ENCODE measurements around the gene GP9. TPM values are rescaled to one million over a fixed set of nuclear protein-coding genes. Genes with fewer than 3 reads are reported as not detected.

GP9 gene
- total RNA-seq, 2 experiments from 2014 or later = not detected

- intact Hi-C loops (cut with micrococcal nuclease; ENCODE audit: unreplicated experiment) = loop anchor here (2.0 kb wide), 2 partner anchors 56 to 222 kb away; partner anchors contain the start of gene COPG1
- Histone ChIP-seq H3K4me1 (ENCODE audit: insufficient read depth, low read length, poor library complexity, severe bottlenecking) (peaks cover 38% of the 10 kb centered on the region), H3K27ac (ENCODE audit: low read depth, low read length, poor library complexity, severe bottlenecking) (peak overlapping the region; percentile 44), H3K36me3 (ENCODE audit: insufficient read depth, low read length) (no peaks in the 10 kb centered on the region), H3K9me3 (ENCODE audit: low read length) (0 out of 2 replicates have a peak, but pooled peaks cover 7% of the 10 kb centered on the region), H3K9me2 (ENCODE audit: insufficient read depth, low read length) (no peaks in the 10 kb centered on the region), H3K79me2 (ENCODE audit: insufficient read depth, low read depth, low read length) (no peaks in the 10 kb centered on the region), H3K4me3 (ENCODE audit: low read depth, low read length, poor library complexity, severe bottlenecking) (peak overlapping the region; percentile 66), H2AFZ (ENCODE audit: low read length) (peak overlapping the region; percentile 97), H4K20me1 (ENCODE audit: insufficient read depth, low read length) (no peaks in the 10 kb centered on the region), H3K4me2 (ENCODE audit: low read length) (peak overlapping the region; percentile 85)
- BruUV-seq (replicated peaks) = no TSS peak
- TF ChIP-seq CTCF (conservative IDR thresholded peaks at IDR 0.05; ENCODE audit: low read length) = peak; percentile 89
- TF ChIP-seq EZH2phosphoT487 (IDR thresholded peaks at IDR 0.05; ENCODE audit: borderline replicate concordance, low read depth, low read length) = no peak
- ChIA-PET POLR2A (interaction anchor here (0.6 to 3.2 kb wide), 11 partner anchors 11 to 463 kb away, joined by 3 to 24 read pairs (median 4); partner anchors contain the start of gene COPG1), CTCF (ENCODE audit: unreplicated experiment) (interaction anchor here (2.7 kb wide), 1 partner anchor 10 kb away, joined by 19 read pairs; no protein-coding TSS in a partner anchor)
- DNase-seq (ENCODE audit: low spot score) = peak; percentile 98
Observed at GRCh38 chr3:129026728-129027543, 33.6 kb upstream of the GP9 start.

GRCh38 chr3:129027544-129027880, 33.1 kb upstream of the GP9 start:
- H3K9me2 ChIP-seq (ENCODE audit: insufficient read depth, low read length) = no peaks in the 10 kb centered on the region
- H2AFZ ChIP-seq (ENCODE audit: low read length) = peak overlapping the region; percentile 97
- H3K79me2 ChIP-seq (ENCODE audit: insufficient read depth, low read depth, low read length) = no peaks in the 10 kb centered on the region
- peak overlapping the region; percentile 15 for H3K27ac ChIP-seq (ENCODE audit: low read depth, low read length, poor library complexity, severe bottlenecking)
- H3K4me3 ChIP-seq (ENCODE audit: low read depth, low read length, poor library complexity, severe bottlenecking) = peak overlapping the region; percentile 66
- intact Hi-C loops (cut with micrococcal nuclease; ENCODE audit: unreplicated experiment) = loop anchor here (2.0 kb wide), 2 partner anchors 57 to 221 kb away; partner anchors contain the start of gene COPG1
- no peaks in the 10 kb centered on the region for H4K20me1 ChIP-seq (ENCODE audit: insufficient read depth, low read length)
- H3K36me3 ChIP-seq (ENCODE audit: insufficient read depth, low read length) = no peaks in the 10 kb centered on the region
- peak overlapping the region; percentile 83 for H3K4me2 ChIP-seq (ENCODE audit: low read length)
- H3K4me1 ChIP-seq (ENCODE audit: insufficient read depth, low read length, poor library complexity, severe bottlenecking) = peaks cover 38% of the 10 kb centered on the region
- ChIA-PET CTCF (ENCODE audit: unreplicated experiment) (interaction anchor here (2.7 kb wide), 1 partner anchor 11 kb away, joined by 19 read pairs; no protein-coding TSS in a partner anchor), POLR2A (interaction anchor here (0.6 to 3.2 kb wide), 8 partner anchors 11 to 219 kb away, joined by 3 to 24 read pairs (median 4); no protein-coding TSS in a partner anchor)
- no peak for TF ChIP-seq EZH2phosphoT487 (IDR thresholded peaks at IDR 0.05; ENCODE audit: borderline replicate concordance, low read depth, low read length)
- TF ChIP-seq CTCF (conservative IDR thresholded peaks at IDR 0.05; ENCODE audit: low read length) = no peak
- BruUV-seq (replicated peaks) = no TSS peak
- H3K9me3 ChIP-seq (ENCODE audit: low read length) = 0 out of 2 replicates have a peak, but pooled peaks cover 7% of the 10 kb centered on the region
- no peak for DNase-seq (ENCODE audit: low spot score)
